NCI-H2196 treated with DMSO at 0.1 percent for 48 hours (cell line): ENCODE data around the gene ABI1.

ENCODE experiments used
- DNase-seq: peaks from one replicate; lab custom pipeline; 2025; ENCODE audit not compliant: unreplicated experiment; lab: John Stamatoyannopoulos, UW

The ABI1 gene

DNA sequence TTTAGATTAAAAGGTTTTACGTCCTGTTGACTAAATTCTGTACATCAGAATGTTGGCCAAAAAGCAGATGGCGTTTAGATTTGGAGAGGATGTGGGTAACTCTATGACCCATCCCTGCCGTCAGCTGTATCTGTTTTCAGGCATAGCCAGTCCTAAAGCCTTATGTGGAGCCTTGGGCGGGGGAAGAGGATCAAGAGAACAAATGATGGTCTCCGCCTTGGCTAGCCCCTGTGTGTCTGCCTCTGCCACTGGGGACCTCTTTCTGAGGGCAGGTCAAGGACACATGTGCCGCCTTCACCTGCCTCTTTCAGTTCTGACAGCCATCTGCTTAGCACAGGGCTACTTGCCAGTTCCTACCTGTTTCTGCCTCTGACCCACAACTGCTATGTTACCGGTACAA is 139.2 kb downstream of the ABI1 start:
- DNase-seq = no peak

- no peak for DNase-seq
Observed at GRCh38 chr10:26717476-26717875, 143.3 kb downstream of the ABI1 start.

- DNase-seq = no peak
Observed at GRCh38 chr10:26715137-26715487, 145.6 kb downstream of the ABI1 start.

DNA sequence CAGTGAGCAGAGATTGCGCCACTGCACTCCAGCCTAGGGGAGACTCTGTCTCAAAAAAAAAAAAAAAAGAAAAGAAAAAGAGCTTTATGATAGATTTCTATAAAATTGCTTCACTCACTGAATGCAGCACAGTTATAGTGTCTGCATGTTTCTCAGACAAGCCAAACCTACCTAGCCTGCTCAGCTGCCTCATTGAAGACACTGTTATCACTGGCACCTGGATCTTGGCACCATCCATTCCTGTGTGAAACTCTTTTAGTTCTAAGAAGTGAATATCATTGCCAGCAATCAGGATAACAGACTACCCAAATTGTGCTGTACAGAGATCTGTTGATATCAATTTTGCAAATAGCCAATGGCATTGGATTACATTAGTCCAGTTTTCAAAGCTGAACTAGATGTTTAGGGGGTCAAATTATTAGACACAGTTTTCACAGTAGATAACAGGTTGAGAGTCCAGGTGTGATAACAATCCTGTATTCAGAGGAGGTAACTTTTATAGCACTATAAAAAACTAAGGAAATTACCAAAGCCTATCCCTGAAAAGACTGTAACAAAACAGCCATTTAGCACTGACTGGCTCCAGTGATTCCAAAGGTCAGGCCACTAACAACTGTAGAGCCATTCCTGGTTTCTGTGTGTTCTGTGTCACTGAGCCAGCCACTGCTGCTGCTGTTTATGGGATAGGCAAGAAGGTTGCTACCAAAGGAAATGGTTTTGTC is 146.2 kb downstream of the ABI1 start:
- no peak for DNase-seq

DNA sequence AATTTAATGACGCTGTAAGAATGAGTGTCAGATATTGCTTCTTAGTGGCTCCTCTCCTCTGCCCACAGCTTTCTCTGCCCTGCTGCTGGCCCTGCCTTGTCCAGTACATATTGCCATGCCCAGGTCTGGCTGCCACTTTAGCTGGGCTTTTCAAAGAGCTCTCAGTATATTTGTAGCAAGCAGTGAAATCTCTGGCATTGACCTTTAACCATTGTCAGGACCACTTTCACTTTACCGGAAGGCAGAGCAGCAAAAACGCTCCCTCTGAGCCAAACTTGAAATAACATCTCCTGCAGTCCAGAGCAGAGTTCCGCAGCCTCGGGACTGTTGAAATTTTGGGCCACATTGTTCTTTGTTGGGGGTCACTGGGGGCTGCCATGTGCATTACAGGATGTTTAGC is 149.4 kb downstream of the ABI1 start:
- DNase-seq = no peak

DNA sequence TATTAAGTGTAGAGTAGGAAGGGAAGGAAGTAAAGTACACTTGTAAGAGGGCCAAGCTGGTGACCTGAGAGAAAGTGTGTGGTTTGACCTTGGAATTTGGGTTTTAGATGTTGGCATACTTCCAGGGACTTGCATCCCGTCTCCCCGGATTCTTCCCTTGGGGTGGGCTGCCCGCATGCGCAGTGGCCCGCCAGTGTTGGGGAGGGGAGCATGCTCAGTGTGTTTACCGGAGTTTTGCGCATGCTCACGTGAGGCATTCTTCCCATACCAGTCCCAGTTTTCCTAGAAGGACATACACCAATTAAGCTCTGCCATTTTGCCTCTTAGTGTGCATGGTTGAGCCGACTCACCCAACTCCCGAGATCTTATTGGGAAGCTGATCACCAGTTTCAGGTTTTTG is 153.8 kb downstream of the ABI1 start:
- DNase-seq = no peak

- no peak for DNase-seq
Observed at GRCh38 chr10:26706206-26706605, 154.6 kb downstream of the ABI1 start.

DNA sequence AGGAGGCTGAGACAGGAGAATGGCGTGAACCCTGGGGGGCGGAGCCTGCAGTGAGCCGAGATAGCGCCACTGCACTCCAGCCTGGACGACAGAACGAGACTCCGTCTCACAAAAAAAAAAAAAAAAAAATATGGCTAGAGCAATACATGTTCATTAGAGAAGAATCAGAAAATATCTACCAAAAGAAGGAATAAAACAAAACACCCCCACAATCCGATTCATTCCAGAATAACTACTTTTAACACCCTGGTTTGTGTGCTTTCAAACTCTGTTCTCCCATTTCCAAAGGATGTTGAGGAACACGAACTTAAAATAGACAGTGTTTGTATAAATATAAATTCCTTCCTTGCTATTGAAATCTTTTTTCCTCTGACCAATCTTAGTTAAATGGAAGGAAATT is 156.8 kb downstream of the ABI1 start:
- DNase-seq = no peak

DNA sequence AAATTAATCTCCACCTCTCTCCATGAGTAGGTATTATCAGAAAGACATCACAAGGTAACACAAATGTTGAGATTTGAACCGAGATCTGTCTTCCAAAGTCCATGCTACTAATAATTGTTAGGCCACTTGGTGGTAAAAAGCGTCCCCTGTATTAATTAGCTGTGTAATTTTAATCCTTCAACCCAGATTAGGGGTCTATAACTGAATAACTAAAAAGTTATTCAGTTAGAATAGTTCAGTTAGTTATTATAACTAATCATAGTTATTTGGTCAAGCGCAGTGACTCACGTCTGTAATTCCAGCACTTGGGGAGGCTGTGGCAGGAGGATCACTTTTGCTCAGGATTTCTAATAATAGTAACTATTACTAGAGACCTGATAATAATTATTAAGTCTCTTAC is 157.7 kb downstream of the ABI1 start:
- no peak for DNase-seq

GRCh38 chr10:26700884-26701630 is 159.7 kb downstream of the ABI1 start:
- no peak for DNase-seq

DNA sequence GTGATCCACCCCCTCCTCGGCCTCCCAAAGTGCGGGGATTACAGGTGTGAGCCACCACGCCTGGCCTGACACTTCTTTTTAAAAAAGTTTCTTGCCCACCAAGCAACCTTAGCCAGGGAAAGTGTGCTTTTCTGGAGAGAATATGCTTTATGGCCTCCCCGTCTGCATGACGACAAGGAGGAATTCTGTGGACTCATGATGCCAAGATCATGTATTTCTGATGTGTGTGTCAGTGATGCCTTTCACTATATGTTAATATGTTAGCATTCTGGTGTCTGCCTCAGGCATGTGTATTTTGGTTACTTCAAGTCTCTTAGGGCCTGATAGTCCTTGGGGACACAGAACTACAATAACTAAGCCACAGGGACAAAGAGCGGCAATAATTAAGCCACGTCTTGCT is 161.1 kb downstream of the ABI1 start:
- no peak for DNase-seq

DNA sequence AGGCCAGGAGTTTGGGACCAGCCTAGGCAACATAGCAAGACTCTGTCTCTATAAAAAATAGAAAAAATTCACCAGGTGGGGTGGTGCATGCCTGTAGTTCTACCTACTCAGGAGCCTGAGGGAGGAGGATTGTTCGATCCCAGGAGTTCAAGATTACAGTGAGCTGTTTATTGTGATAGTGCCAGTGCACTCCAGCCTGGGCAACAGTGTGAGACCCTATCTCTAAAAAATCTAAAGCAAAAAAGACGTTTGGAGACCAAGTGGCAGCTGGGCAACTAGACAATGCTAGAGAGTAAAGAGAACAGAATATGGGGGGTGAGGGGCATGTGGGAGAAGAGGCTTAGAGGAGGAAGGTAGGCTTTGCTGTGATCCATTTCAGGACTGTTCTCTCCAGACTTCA is 161.8 kb downstream of the ABI1 start:
- DNase-seq = no peak

GRCh38 chr10:26697922-26698608 is 162.7 kb downstream of the ABI1 start:
- no peak for DNase-seq

DNA sequence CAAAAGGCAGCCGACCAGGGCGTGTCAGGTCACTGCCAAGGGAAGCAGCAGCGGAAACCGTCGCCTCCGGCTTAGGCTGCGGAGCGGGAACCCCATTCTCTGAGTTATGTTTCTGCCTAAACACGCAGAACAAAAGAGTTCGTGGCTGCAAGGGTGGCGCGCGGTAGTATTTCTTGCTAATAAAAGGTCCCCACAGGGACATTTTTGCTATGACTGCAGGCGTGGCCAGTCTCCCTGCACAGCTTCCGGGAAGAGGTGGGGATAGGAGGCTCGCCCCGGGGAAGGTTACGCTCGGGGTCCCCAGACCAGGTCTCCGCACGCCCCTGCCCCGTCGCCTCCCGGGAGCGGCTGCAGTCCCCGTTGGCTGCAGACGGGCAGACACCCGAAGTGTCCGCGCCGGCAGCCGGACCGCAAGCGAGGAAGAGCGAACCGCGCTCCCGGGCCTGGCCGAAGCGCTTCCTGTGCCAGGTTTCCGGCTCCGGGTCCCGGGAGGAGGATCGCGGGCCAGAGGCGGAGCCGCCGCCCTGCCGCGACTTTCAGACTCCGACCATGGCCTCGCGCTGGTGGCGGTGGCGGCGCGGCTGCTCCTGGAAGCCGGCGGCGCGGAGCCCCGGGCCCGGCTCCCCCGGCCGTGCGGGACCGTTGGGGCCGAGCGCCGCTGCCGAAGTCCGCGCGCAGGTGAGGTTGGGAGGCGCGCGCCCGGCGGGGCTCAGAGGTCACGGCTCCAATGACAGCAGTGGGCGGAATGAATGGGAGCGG is 163.4 kb downstream of the ABI1 start, which contains the start of gene PDSS1:
Gene PDSS1, plus strand, starts transcription at position 539 of the 759 bp plus-strand sequence. Its CDS starts 11 bp downstream, at position 550.
- peak; percentile 45 for DNase-seq

DNA sequence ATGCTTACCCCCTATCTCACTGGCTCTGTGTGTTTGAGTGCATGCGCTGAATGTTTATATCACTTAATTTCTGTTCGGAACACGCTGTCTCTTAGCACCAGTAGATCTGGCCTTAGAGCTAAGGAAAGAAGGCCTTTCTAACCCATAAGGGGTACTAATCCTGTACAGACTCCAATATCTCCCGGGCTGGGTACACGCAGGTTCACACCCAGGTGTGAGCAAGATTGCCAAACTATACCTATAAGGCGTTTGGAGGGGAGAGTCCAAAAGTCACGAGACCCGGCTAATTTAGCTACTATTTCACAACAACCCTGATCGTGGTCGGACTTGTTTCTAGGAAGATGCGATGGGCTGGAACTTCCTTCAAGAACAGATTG is 164.0 kb downstream of the ABI1 start:
- no peak for DNase-seq
